WTC11 (cell line): ENCODE measurements around the gene VEGFB. TPM values are rescaled to one million over a fixed set of nuclear protein-coding genes. Genes with fewer than 3 reads are reported as not detected.
A peak's percentile ranks its signal among the peaks of the same experiment; 100 is the strongest.

Experiments used
- FOXP1 ChIP-seq: sonication (generic); formaldehyde crosslinking; IDR thresholded peaks from 2 replicates; pipeline ENCODE4 v1.8.0; 2022; ENCODE audit warnings: missing genetic modification reagents, mild to moderate bottlenecking, moderate library complexity, borderline replicate concordance
- GABPB1 ChIP-seq: sonication (generic); formaldehyde crosslinking; IDR thresholded peaks from 2 replicates; pipeline ENCODE4 v1.8.1; 2023; ENCODE audit warnings: mild to moderate bottlenecking, missing genetic modification reagents
- GTF2I ChIP-seq: fragments of 250-450 bp; sonication (Bioruptor Pico); conservative IDR thresholded peaks from 2 replicates; pipeline ENCODE4 v1.4.0; 2021; ENCODE audit warnings: mild to moderate bottlenecking
- MXD4 ChIP-seq: fragments of 250-450 bp; sonication (Bioruptor Pico); IDR thresholded peaks from 2 replicates; pipeline ENCODE4 v1.8.0; 2021; ENCODE audit warnings: mild to moderate bottlenecking, moderate library complexity, borderline replicate concordance
- NR1H2 ChIP-seq: sonication (generic); formaldehyde crosslinking; IDR thresholded peaks from 2 replicates; pipeline ENCODE4 v1.9.0; 2021; ENCODE audit warnings: mild to moderate bottlenecking, moderate library complexity, missing genetic modification reagents
- NR2C2 ChIP-seq: sonication (generic); formaldehyde crosslinking; IDR thresholded peaks from 2 replicates; pipeline ENCODE4 v1.8.0; 2022; ENCODE audit warnings: mild to moderate bottlenecking, missing genetic modification reagents
- RORB ChIP-seq: fragments of 250-450 bp; sonication (Bioruptor Pico); IDR thresholded peaks from 2 replicates; pipeline ENCODE4 v1.9.0; 2021; ENCODE audit warnings: mild to moderate bottlenecking
- SMAD4 ChIP-seq: sonication (generic); formaldehyde crosslinking; IDR thresholded peaks from 2 replicates; pipeline ENCODE4 v1.8.0; 2022; ENCODE audit warnings: mild to moderate bottlenecking, missing genetic modification reagents
- TEAD1 ChIP-seq: sonication (generic); formaldehyde crosslinking; IDR thresholded peaks from 2 replicates; pipeline ENCODE4 v1.8.0; 2022; ENCODE audit warnings: mild to moderate bottlenecking, missing genetic modification reagents
- TP53 ChIP-seq: sonication (generic); formaldehyde crosslinking; IDR thresholded peaks from 2 replicates; pipeline ENCODE4 v1.8.1; 2023; ENCODE audit warnings: mild to moderate bottlenecking, missing genetic modification reagents
- ZNF219 ChIP-seq: sonication (generic); formaldehyde crosslinking; IDR thresholded peaks from 2 replicates; pipeline ENCODE4 v1.8.0; 2023; ENCODE audit warnings: missing genetic modification reagents, mild to moderate bottlenecking, borderline replicate concordance
- ZNF263 ChIP-seq: sonication (generic); formaldehyde crosslinking; IDR thresholded peaks from 2 replicates; pipeline ENCODE4 v1.8.1; 2022; ENCODE audit warnings: low read depth, mild to moderate bottlenecking, moderate library complexity, missing genetic modification reagents
- ZNF416 ChIP-seq: fragments of 250-450 bp; sonication (Bioruptor Pico); IDR thresholded peaks from 2 replicates; pipeline ENCODE4 v1.9.0; 2021; ENCODE audit warnings: mild to moderate bottlenecking, inconsistent platforms
- total RNA-seq: library from RNA; stranded (reverse); gene quantifications from 3 replicates; pipeline ENCODE4 v1.2.3, GENCODE V29; 2021
- TF ChIP-seq, protein P1 (sequence below): sonication (generic); formaldehyde crosslinking; IDR thresholded peaks from 2 replicates; pipeline ENCODE4 v1.8.0; 2022; ENCODE audit warnings: mild to moderate bottlenecking, missing genetic modification reagents
- TF ChIP-seq, protein P2 (sequence below): sonication (generic); formaldehyde crosslinking; IDR thresholded peaks from 2 replicates; pipeline ENCODE4 v1.8.0; 2023; ENCODE audit warnings: missing genetic modification reagents
- TF ChIP-seq, protein P3 (sequence below): sonication (generic); formaldehyde crosslinking; IDR thresholded peaks from 2 replicates; pipeline ENCODE4 v1.8.0; 2023; ENCODE audit warnings: mild to moderate bottlenecking, missing genetic modification reagents
- TF ChIP-seq, protein P4 (sequence below): sonication (generic); formaldehyde crosslinking; IDR thresholded peaks from 2 replicates; pipeline ENCODE4 v1.8.0; 2023; ENCODE audit warnings: missing genetic modification reagents, mild to moderate bottlenecking, borderline replicate concordance
- TF ChIP-seq, protein P5 (sequence below): fragments of 250-450 bp; sonication (Bioruptor Pico); IDR thresholded peaks from 2 replicates; pipeline ENCODE4 v1.9.0; 2021; ENCODE audit warnings: mild to moderate bottlenecking
- TF ChIP-seq, protein P6 (sequence below): sonication (generic); formaldehyde crosslinking; IDR thresholded peaks from 2 replicates; pipeline ENCODE4 v1.8.1; 2023; ENCODE audit warnings: mild to moderate bottlenecking, missing genetic modification reagents, moderate library complexity
- TF ChIP-seq, protein P7 (sequence below): sonication (generic); formaldehyde crosslinking; IDR thresholded peaks from 2 replicates; pipeline ENCODE4 v1.8.1; 2023; ENCODE audit warnings: mild to moderate bottlenecking, missing genetic modification reagents

Gene VEGFB
- total RNA-seq, 1 experiment from 2014 or later = 51.7 TPM

DNA sequence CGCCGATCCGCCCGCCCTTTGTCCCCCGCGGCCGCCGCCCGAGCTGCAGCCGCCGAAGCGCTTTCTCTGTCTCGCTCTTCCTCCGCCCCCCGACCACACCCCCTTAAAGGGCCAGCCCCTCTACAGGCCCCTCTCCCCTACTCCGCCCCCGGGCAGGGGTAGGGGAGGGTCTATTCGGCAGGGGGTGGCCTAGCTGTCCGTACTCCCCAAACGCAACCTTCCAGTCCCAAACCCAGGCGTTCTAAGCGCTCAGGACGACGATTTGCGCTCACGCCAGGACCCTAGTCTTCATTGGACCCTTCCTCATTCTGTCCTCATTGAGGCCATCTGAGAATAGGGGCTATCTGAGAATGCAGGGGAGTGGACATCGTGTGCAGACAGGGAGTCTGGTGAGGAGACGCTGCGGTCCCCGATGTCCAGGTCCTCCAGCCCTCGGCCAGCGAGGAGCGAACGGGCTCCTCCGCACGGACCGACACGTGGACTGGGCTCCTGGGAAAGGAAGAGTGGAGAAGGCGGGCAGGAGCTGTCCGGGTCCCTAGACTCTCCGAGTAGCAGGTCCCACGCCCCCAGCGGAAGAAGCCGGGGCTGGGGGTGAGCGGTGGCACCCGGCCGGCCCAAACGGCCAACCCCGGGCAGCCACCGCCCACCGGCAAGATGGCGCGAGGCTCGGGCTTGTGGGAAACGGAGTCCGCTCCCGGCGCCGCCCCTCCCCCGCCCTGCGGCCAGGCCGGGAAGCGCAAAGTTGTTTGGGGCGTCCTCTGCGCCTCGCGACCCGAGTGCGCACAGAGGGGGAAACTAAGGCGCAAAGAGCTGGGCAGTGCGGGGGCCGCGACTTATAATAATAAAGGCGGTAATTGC, 12.7 kb downstream of the VEGFB start, which contains the start of gene PPP1R14B (continued):
- TF ChIP-seq TP53 (CRISPR knock-in tag) (0 out of 2 replicates have a peak, but pooled peaks have one; percentile 42), SMAD4 (no peak), NR1H2 (CRISPR knock-in tag) (no peak), RORB (CRISPR knock-in tag) (no peak), ZNF416 (CRISPR knock-in tag) (0 out of 2 replicates have a peak, but pooled peaks have one; percentile 55), ZNF263 (CRISPR knock-in tag) (no peak), NR2C2 (no peak), ZNF219 (CRISPR knock-in tag) (no peak), MXD4 (CRISPR knock-in tag) (no peak), GABPB1 (CRISPR knock-in tag) (no peak), FOXP1 (peak; percentile 18; the same call in 1 of the 2 replicates), TEAD1 (CRISPR knock-in tag) (no peak), GTF2I (no peak)
- TF ChIP-seq, protein P1, sequence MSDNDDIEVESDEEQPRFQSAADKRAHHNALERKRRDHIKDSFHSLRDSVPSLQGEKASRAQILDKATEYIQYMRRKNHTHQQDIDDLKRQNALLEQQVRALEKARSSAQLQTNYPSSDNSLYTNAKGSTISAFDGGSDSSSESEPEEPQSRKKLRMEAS (CRISPR knock-in tag) = peak; percentile 77
- TF ChIP-seq, protein P2, sequence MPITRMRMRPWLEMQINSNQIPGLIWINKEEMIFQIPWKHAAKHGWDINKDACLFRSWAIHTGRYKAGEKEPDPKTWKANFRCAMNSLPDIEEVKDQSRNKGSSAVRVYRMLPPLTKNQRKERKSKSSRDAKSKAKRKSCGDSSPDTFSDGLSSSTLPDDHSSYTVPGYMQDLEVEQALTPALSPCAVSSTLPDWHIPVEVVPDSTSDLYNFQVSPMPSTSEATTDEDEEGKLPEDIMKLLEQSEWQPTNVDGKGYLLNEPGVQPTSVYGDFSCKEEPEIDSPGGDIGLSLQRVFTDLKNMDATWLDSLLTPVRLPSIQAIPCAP (CRISPR knock-in tag) = peak; percentile 35; the same call in 1 of the 2 replicates
- TF ChIP-seq, protein P3, sequence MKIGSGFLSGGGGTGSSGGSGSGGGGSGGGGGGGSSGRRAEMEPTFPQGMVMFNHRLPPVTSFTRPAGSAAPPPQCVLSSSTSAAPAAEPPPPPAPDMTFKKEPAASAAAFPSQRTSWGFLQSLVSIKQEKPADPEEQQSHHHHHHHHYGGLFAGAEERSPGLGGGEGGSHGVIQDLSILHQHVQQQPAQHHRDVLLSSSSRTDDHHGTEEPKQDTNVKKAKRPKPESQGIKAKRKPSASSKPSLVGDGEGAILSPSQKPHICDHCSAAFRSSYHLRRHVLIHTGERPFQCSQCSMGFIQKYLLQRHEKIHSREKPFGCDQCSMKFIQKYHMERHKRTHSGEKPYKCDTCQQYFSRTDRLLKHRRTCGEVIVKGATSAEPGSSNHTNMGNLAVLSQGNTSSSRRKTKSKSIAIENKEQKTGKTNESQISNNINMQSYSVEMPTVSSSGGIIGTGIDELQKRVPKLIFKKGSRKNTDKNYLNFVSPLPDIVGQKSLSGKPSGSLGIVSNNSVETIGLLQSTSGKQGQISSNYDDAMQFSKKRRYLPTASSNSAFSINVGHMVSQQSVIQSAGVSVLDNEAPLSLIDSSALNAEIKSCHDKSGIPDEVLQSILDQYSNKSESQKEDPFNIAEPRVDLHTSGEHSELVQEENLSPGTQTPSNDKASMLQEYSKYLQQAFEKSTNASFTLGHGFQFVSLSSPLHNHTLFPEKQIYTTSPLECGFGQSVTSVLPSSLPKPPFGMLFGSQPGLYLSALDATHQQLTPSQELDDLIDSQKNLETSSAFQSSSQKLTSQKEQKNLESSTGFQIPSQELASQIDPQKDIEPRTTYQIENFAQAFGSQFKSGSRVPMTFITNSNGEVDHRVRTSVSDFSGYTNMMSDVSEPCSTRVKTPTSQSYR = peak; percentile 69; the same call in 1 of the 2 replicates
- TF ChIP-seq, protein P4, sequence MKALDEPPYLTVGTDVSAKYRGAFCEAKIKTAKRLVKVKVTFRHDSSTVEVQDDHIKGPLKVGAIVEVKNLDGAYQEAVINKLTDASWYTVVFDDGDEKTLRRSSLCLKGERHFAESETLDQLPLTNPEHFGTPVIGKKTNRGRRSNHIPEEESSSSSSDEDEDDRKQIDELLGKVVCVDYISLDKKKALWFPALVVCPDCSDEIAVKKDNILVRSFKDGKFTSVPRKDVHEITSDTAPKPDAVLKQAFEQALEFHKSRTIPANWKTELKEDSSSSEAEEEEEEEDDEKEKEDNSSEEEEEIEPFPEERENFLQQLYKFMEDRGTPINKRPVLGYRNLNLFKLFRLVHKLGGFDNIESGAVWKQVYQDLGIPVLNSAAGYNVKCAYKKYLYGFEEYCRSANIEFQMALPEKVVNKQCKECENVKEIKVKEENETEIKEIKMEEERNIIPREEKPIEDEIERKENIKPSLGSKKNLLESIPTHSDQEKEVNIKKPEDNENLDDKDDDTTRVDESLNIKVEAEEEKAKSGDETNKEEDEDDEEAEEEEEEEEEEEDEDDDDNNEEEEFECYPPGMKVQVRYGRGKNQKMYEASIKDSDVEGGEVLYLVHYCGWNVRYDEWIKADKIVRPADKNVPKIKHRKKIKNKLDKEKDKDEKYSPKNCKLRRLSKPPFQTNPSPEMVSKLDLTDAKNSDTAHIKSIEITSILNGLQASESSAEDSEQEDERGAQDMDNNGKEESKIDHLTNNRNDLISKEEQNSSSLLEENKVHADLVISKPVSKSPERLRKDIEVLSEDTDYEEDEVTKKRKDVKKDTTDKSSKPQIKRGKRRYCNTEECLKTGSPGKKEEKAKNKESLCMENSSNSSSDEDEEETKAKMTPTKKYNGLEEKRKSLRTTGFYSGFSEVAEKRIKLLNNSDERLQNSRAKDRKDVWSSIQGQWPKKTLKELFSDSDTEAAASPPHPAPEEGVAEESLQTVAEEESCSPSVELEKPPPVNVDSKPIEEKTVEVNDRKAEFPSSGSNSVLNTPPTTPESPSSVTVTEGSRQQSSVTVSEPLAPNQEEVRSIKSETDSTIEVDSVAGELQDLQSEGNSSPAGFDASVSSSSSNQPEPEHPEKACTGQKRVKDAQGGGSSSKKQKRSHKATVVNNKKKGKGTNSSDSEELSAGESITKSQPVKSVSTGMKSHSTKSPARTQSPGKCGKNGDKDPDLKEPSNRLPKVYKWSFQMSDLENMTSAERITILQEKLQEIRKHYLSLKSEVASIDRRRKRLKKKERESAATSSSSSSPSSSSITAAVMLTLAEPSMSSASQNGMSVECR (CRISPR knock-in tag) = peak; percentile 77; the same call in 1 of the 2 replicates
- TF ChIP-seq, protein P5, sequence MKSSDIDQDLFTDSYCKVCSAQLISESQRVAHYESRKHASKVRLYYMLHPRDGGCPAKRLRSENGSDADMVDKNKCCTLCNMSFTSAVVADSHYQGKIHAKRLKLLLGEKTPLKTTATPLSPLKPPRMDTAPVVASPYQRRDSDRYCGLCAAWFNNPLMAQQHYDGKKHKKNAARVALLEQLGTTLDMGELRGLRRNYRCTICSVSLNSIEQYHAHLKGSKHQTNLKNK (CRISPR knock-in tag) = no peak
- TF ChIP-seq, protein P6, sequence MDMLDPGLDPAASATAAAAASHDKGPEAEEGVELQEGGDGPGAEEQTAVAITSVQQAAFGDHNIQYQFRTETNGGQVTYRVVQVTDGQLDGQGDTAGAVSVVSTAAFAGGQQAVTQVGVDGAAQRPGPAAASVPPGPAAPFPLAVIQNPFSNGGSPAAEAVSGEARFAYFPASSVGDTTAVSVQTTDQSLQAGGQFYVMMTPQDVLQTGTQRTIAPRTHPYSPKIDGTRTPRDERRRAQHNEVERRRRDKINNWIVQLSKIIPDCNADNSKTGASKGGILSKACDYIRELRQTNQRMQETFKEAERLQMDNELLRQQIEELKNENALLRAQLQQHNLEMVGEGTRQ (CRISPR knock-in tag) = 0 out of 2 replicates have a peak, but pooled peaks have one; percentile 20
- TF ChIP-seq, protein P7, sequence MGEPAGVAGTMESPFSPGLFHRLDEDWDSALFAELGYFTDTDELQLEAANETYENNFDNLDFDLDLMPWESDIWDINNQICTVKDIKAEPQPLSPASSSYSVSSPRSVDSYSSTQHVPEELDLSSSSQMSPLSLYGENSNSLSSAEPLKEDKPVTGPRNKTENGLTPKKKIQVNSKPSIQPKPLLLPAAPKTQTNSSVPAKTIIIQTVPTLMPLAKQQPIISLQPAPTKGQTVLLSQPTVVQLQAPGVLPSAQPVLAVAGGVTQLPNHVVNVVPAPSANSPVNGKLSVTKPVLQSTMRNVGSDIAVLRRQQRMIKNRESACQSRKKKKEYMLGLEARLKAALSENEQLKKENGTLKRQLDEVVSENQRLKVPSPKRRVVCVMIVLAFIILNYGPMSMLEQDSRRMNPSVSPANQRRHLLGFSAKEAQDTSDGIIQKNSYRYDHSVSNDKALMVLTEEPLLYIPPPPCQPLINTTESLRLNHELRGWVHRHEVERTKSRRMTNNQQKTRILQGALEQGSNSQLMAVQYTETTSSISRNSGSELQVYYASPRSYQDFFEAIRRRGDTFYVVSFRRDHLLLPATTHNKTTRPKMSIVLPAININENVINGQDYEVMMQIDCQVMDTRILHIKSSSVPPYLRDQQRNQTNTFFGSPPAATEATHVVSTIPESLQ = no peak
